ENCODE measurements around the gene CLSTN3. TPM values are rescaled to one million over a fixed set of nuclear protein-coding genes. Genes with fewer than 3 reads are reported as not detected.

The CLSTN3 gene
- total and polyA plus RNA-seq, 10 of the 15 experiments (the other 5 are each of a cell fraction or from before 2014, with no cell fraction given), result 0.09 to 35.9 (median 11.3) TPM

GRCh38 chr12:7139200-7139599 is 9.0 kb downstream of the CLSTN3 start (continued):
- no peak for TF ChIP-seq ZBTB33 (IDR thresholded peaks at IDR 0.05)
- no peak for TF ChIP-seq EZH2 (IDR thresholded peaks at IDR 0.05; ENCODE audit: borderline replicate concordance, control insufficient read depth, low read depth, low read length)

GRCh38 chr12:7141351-7142005 is 11.3 kb downstream of the CLSTN3 start:
- ChIA-PET RAD21 (ENCODE audit: unreplicated experiment) (no interaction called here), SMC1A (ENCODE audit: uncharacterized antibody, unreplicated experiment) (interaction anchor here (0.6 to 1.2 kb wide), 2 partner anchors 11 to 45 kb away, joined by 3 read pairs; partner anchors contain the start of gene CLSTN3), CTCF (interaction anchor here (0.5 to 1.5 kb wide), 12 partner anchors 10 to 1749 kb away, joined by 3 to 5 read pairs (median 3); no protein-coding TSS in a partner anchor), POLR2A (interaction anchor here (0.6 kb wide), 1 partner anchor 10 kb away, joined by 3 read pairs; no protein-coding TSS in a partner anchor)
- intact Hi-C loops (cut with micrococcal nuclease; ENCODE audit: unreplicated experiment), result loop anchor here (2.0 to 5.0 kb wide), 3 partner anchors 47 to 496 kb away; partner anchors contain the start of gene PEX5
- no peak for DNase-seq (ENCODE audit: low read depth, low spot score)
- no peak overlapping the region for H3K27ac ChIP-seq (ENCODE audit: control insufficient read depth, insufficient read depth)
- no peaks in the 10 kb centered on the region for H4K20me1 ChIP-seq (ENCODE audit: control insufficient read depth, insufficient read depth)
- no peak overlapping the region for H3K4me3 ChIP-seq
- H3K27me3 ChIP-seq (replicated peaks in 1 of 2; ENCODE audit: control insufficient read depth in 2 of 2, insufficient read depth in 2 of 2, low read length in 1 of 2), result no peaks in the 10 kb centered on the region
- H3K4me2 ChIP-seq (ENCODE audit: control insufficient read depth, insufficient read depth), result no peak overlapping the region
- H3K36me3 ChIP-seq (ENCODE audit: control insufficient read depth in 2 of 2, insufficient read depth in 2 of 2, low read length in 1 of 2), result peaks cover 5 to 15% of the 10 kb centered on the region in 2 experiments
- no peak; the same call in 2 of the 3 replicates for ATAC-seq
- no TSS peak for BruUV-seq (replicated peaks)
- H3K9me3 ChIP-seq (replicated peaks; ENCODE audit: control insufficient read depth, insufficient read depth, low read length), result no peaks in the 10 kb centered on the region; the same call in 2 of the 3 replicates
- H3K4me1 ChIP-seq (ENCODE audit: control insufficient read depth, insufficient read depth, low read length), result no peaks in the 10 kb centered on the region
- no peak overlapping the region for H3K9ac ChIP-seq (ENCODE audit: control insufficient read depth, insufficient read depth, low read length)
- H3K79me2 ChIP-seq (ENCODE audit: control insufficient read depth, insufficient read depth, low read length), result no peaks in the 10 kb centered on the region
- FAIRE-seq, result no peak
- no peak overlapping the region for H2AFZ ChIP-seq (ENCODE audit: control insufficient read depth, low read depth, low read length)
- in situ Hi-C loops (cut with MboI), result no loop called here
- whole genome bisulfite sequencing (ENCODE audit: insufficient coverage, insufficient replicate concordance, low lambda C conversion rate, missing lambda C conversion rate), result 80% methylated on average over 7 of the region's 7 CpGs
- TF ChIP-seq CREM (IDR thresholded peaks at IDR 0.05; ENCODE audit: low read depth), result no peak
- TF ChIP-seq CEBPB (IDR thresholded peaks at IDR 0.05; ENCODE audit: borderline replicate concordance in 1 of 2, low read depth in 2 of 2, low read length in 2 of 2), result no peak
- TF ChIP-seq EZH2 (IDR thresholded peaks at IDR 0.05; ENCODE audit: borderline replicate concordance, control insufficient read depth, low read depth, low read length), result no peak
- TF ChIP-seq NKRF (conservative IDR thresholded peaks at IDR 0.05), result no peak
- no peak for TF ChIP-seq HDAC2 (IDR thresholded peaks at IDR 0.05)
- no peak for TF ChIP-seq SIN3A (IDR thresholded peaks at IDR 0.05; ENCODE audit: low read depth, low read length)
- no peak for TF ChIP-seq SIX5 (IDR thresholded peaks at IDR 0.05; ENCODE audit: low read depth, low read length, severe bottlenecking)
- no peak for TF ChIP-seq PBX3 (IDR thresholded peaks at IDR 0.05; ENCODE audit: insufficient replicate concordance, low read depth, low read length)
- no peak for TF ChIP-seq POLR2A (IDR thresholded peaks at IDR 0.05; ENCODE audit: low read depth, low read length)
- no peak for TF ChIP-seq BRCA1 (IDR thresholded peaks at IDR 0.05; ENCODE audit: low read depth, low read length)
- TF ChIP-seq PAX5 (IDR thresholded peaks at IDR 0.05; ENCODE audit: borderline replicate concordance, low read depth, low read length), result no peak
